SU-DHL-6 (cell line): ENCODE data around the gene KRT38.

Experiments used
- CTCF ChIP-seq: fragments of 200-600 bp; sonication (generic); IDR thresholded peaks from one replicate; pipeline ENCODE4 v1.5.1; 2017; ENCODE audit warnings: antibody characterized with exemption, mild to moderate bottlenecking, low read length, moderate library complexity; ENCODE audit not compliant: insufficient read depth, poor library complexity, severe bottlenecking
- EZH2phosphoT487 ChIP-seq: fragments of 200-600 bp; sonication (generic), shearing (Covaris generic); conservative IDR thresholded peaks from 2 replicates; pipeline ENCODE4 v1.6.1; 2018; ENCODE audit warnings: mild to moderate bottlenecking, antibody characterized with exemption, low read length, moderate library complexity, mixed read lengths

GRCh38 chr17:41464682-41465081 is 23.9 kb upstream of the KRT38 start:
- TF ChIP-seq CTCF (no peak), EZH2phosphoT487 (no peak)
